Astrocyte (in vitro differentiated cells and primary cell): Measurements from ENCODE around the gene NUDT12.

ENCODE experiments used
- CTCF ChIP-seq: IDR thresholded peaks from 2 replicates; pipeline ENCODE4 v1.5.1; 2011; ENCODE audit warnings: low read depth, mild to moderate bottlenecking, inconsistent platforms, low read length, moderate library complexity; ENCODE audit not compliant: insufficient read depth
- EZH2 ChIP-seq: IDR thresholded peaks from 2 replicates; pipeline ENCODE4 v1.6.1; 2012; ENCODE audit warnings: mild to moderate bottlenecking, low read length, inconsistent platforms; ENCODE audit not compliant: insufficient read depth

GRCh38 chr5:103562453-103563157, at the start of gene NUDT12:
- TF ChIP-seq CTCF (no peak), EZH2 (no peak)
